Activated CD4-positive, alpha-beta T cell treated with anti-CD3 and anti-CD28 coated beads, Interleukin-2, amount 50 U/mL, for 24 hours (primary cell): ENCODE data around the gene ZCCHC12.

Experiments
- DNase-seq, 2 donors: peaks; one replicate each; pipeline ENCODE4 v3.0.0-alpha.2; 2020; ENCODE audit warnings: low read depth in 1 of 2, low spot score in 1 of 2

Gene ZCCHC12

DNA sequence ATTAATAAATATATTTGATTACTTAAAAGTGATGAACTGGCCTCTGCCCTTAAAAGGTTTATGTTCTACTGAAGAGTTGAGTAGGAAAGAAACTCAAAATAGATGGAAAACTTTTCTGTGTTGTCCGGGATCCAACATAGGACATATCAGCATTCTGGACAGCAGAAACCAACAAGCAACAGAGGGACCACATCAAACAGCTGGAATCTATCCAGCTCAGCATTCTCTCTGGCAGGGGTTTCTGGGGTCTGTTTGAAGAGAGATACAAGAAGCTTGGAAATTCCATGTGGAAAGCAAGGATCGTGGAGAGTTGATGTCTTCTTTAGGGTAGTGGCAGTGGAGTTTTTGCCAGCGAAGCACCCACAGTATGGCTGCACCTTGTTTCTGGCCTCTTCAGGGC lies 43.6 kb downstream of the ZCCHC12 start:
- DNase-seq, result no peak

DNA sequence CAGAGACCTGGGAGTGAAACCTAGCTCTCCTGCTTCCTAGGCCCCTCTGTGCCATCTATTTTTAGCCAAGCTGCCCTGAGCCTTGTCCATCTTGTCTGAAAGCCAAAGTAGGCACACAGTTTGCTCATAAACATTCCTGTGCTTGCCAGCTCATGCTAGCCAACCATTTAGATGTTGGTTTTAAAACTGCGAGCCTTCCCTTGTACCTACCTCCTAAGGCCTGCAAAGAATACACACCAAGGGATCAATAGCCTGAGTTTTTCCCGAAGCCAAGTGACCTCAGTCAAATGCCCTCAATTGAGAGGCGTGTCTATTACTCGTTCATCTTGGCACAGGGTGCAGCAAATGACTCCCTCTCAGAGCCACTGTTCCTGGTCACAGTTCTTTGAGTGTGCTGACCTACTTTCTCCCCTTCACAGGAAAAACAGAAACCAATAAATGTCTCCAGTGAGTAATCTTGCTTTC lies 48.5 kb downstream of the ZCCHC12 start:
- no peak for DNase-seq
